Stimulated activated naive CD8-positive, alpha-beta T cell treated with anti-CD3 and anti-CD28 coated beads, Interleukin-15, Interleukin-2, amounts not matched to agents 100 ng/mL and 50 ng/mL, for 24 hours (primary cell): ENCODE measurements around the gene OVOL1.

ENCODE experiments used
- H3K27ac Mint-ChIP-seq: one replicate; pipeline ENCODE4 v1.8.0; 2021; ENCODE audit warnings: mild to moderate bottlenecking, mixed read lengths
- H3K27me3 Mint-ChIP-seq: one replicate; pipeline ENCODE4 v1.8.0; 2021; ENCODE audit warnings: mixed read lengths
- H3K36me3 Mint-ChIP-seq: one replicate; pipeline ENCODE4 v1.8.0; 2021; ENCODE audit warnings: low read depth, mixed read lengths
- H3K4me1 Mint-ChIP-seq: one replicate; pipeline ENCODE4 v1.8.0; 2021; ENCODE audit warnings: low read depth, mixed read lengths
- H3K4me3 Mint-ChIP-seq: one replicate; pipeline ENCODE4 v1.8.0; 2021; ENCODE audit warnings: mild to moderate bottlenecking, mixed read lengths
- H3K9me3 Mint-ChIP-seq: one replicate; pipeline ENCODE4 v1.8.0; 2021; ENCODE audit warnings: mixed read lengths

OVOL1 gene

DNA sequence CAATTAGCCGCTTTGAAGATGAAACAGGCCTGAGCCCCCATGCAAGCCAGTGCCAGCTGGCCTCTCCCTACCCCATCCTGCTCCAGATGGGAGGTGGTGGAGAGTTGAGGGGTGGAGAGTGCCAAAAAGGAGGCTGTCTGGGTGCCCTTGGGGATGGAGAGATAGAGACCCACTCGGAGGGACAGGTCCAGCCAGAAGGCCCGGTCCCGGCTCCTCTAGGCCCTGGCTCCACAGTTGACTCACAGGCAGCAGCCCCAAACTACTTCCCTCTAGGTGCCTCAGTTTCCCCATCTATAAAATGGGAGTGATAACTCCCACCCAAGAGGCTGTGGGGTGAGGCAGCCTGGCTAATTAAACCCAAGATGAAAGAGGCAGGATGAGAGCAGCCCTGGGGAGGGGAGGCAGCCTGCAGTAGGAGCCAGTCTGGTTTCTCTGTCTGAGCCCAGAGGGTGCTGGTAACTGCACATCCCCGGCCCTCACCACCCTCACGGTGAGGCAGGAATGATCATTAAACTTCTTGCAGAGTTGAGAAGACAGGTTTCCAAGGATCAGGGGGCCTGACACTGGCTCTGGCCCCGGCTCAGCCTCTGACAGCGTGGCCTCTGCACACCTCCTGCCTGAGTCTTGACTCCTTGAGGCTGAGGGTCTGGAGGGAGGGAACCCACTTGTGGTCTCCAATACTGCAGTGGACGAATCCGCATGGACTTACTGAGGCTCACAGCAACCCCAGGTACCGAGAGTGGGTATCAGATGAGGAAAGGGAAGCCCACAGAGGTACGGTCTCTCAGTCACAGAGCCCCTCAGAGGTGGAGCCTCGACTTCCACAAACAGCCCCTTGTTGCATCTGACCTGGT lies 4.7 kb upstream of the OVOL1 start:
- no peak overlapping the region for H3K27ac Mint-ChIP-seq
- H3K4me3 Mint-ChIP-seq, result no peak overlapping the region
- peaks cover 25% of the 10 kb centered on the region for H3K4me1 Mint-ChIP-seq

DNA sequence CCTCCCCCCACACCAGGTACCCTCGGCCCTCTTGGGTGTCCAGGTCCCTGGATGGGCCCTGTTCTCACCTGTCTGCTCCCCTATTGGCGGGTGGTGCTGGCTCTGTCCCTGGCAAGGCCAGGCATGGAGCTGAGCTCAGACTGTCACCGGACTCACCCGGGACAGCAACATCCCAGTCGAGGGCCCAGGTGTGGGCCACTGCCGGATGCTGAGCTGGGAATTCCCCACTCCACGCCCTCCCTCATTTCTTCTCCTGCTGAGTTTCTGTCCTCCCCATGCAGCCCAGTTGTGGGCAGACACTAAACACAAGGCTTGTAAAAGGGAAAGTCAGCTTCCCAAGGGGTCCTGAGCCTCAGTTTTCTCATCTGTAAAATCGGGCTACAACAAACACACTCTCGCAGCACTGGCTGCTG lies 4.0 kb upstream of the OVOL1 start:
- Mint-ChIP-seq H3K27ac (peak overlapping the region; percentile 22), H3K27me3 (peaks cover 29% of the 10 kb centered on the region), H3K9me3 (no peaks in the 10 kb centered on the region), H3K4me1 (peaks cover 23% of the 10 kb centered on the region), H3K36me3 (no peaks in the 10 kb centered on the region), H3K4me3 (no peak overlapping the region)

More for the DNA sequence above, 4.7 kb upstream of the OVOL1 start:
- Mint-ChIP-seq H3K36me3 (peaks cover 4% of the 10 kb centered on the region), H3K9me3 (no peaks in the 10 kb centered on the region), H3K27me3 (peaks cover 28% of the 10 kb centered on the region)

DNA sequence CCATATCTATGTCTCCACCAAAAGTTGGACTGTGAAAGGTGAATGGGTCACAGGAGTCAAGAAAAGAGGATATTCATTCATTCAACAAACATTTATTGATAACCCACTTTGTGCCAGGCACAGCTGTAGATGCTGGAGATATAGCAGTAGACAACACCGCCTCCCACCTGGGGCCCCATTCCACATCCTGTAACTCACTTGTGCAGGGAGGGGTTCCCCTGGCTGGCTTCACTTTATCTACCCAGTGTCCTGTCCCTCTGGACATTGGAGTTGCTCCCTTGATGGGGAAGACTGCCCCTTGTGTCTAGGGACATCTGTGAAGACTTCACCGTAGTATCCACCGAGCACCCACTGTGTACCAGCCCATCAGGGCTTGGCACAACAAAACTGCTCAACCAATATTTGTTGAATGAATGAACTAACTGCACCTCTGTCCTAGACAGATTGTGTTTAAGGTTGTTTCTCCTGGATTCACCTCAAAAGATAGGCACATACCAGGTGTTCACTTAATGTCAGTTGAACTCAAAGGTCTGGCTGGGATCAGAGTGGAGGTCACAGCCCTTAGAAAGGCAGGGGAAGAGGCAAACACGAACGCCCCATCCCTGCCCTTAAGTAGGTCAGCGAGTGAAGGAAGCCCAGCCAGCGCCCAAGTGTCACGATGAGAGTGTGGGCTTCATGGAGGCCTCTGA lies 1.4 kb upstream of the OVOL1 start:
- Mint-ChIP-seq H3K9me3 (no peaks in the 10 kb centered on the region), H3K4me3 (peak overlapping the region; percentile 30), H3K27ac (no peak overlapping the region), H3K27me3 (peaks cover 50% of the 10 kb centered on the region), H3K36me3 (no peaks in the 10 kb centered on the region), H3K4me1 (peaks cover 30% of the 10 kb centered on the region)

DNA sequence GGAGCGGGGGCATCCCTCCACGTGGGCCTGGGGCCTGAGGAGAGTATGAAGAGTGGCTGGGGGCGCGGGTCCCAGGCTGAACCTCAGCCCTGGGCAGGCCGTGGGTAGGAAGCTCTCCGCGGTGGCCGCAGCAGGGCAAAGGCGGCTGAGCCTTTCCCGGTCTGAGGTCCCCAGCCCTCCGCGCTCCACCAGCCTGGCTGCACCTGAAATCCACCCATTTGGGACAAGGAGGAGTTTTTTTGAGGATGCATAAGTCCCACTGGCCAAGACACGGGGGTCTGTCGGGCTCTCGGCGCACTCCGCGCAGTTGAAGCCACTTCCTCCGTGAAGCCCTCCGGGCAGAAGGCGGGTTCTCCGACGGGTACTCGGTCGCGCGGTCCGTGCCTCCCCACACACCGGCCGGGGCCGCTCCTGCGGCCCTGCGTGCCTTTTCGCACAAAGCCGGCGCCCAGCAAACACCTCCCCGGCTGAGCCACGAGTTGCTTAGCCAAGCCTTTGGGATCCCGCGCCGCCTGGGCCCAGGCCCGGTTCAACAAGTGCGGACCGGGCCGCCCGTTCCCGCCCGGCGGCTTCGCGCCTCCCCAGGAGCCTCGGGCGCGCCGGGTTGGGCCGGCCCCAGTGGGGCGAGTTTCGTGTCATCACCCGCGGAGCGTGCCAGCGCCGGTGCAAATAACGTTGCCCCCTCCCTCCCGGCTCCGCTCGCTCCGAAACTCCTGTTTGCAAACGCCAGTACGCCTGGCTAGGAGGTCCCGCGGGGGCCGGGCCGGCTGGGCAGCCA lies 666 bp upstream of the OVOL1 start:
- Mint-ChIP-seq H3K36me3 (no peaks in the 10 kb centered on the region), H3K4me3 (no peak overlapping the region), H3K27ac (no peak overlapping the region), H3K4me1 (peaks cover 31% of the 10 kb centered on the region), H3K27me3 (peaks cover 54% of the 10 kb centered on the region), H3K9me3 (no peaks in the 10 kb centered on the region)

DNA sequence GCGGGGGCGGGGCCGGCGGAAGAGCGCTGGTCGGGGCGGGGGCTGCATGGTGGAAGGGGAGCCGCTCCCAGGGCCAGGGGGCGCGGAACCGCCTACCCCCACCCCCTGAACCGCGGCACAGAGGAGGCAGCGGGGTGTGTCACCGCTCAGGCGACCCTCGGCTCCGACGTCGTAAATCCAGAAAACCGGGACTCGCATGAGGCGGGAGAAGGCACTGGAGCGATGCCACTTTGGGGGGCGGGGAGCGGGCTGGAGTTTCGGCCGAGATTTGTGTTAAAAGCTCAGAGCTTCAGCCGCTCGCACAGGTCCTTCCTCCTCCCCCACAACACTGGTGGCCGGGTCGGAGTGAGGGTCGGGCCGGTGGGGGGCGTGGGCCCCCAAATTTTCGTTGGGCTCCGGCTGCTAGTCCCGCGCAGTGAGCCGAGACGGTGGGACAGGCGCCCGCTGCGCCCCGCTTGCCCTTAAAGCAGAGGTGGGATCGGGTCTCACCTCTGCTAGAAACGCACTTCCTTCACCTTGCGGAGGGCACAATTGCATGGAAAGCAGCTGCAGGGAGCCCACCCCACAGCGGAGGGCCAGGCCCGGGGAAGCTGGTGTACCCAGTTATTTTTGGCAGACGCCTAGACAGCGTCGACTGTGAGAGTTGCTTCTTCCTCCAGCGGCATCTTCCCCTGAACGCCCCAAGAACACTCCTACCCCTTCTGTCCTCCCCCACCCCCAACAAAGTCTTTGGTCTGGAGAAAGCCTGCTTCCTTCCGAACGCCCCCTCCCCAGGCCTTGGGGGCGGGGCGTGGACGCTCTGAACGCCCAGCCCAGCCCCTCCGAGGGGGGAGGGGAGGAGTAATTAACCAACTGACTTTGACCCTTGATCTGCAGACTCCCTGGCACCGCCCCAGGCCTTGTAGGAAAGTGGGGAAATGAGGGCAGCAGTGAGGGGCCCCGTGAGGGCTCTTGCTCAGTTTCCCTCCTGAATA lies 1.1 kb downstream of the OVOL1 start:
- no peak overlapping the region for H3K27ac Mint-ChIP-seq

DNA sequence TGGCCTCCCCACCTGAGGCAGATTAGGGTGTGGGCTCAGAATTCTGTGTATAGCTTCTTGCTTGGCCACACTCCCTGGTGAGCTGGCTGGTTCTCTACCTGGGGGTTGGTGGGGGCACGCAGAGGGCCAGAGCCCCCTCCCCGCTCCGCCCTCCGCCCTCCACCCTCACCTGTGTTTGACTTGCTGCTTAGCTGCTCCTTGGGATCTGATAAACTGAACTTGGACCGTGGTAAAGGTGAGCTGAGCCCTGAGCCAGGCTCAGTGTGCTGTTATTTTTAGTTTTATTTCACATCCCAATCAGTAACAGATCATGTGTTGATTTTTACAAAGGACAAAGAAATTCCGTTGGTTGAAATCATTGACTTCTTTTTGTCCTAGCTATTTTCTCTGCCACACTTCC lies 2.0 kb downstream of the OVOL1 start:
- Mint-ChIP-seq H3K4me1 (peaks cover 36% of the 10 kb centered on the region), H3K9me3 (no peaks in the 10 kb centered on the region), H3K27ac (no peak overlapping the region), H3K36me3 (no peaks in the 10 kb centered on the region), H3K27me3 (peaks cover 46% of the 10 kb centered on the region), H3K4me3 (no peak overlapping the region)

More for the DNA sequence above, 1.1 kb downstream of the OVOL1 start:
- H3K36me3 Mint-ChIP-seq, result no peaks in the 10 kb centered on the region
- H3K4me3 Mint-ChIP-seq, result peak overlapping the region; percentile 70
- peaks cover 39% of the 10 kb centered on the region for H3K4me1 Mint-ChIP-seq
- H3K27me3 Mint-ChIP-seq, result peaks cover 52% of the 10 kb centered on the region
- H3K9me3 Mint-ChIP-seq, result no peaks in the 10 kb centered on the region

DNA sequence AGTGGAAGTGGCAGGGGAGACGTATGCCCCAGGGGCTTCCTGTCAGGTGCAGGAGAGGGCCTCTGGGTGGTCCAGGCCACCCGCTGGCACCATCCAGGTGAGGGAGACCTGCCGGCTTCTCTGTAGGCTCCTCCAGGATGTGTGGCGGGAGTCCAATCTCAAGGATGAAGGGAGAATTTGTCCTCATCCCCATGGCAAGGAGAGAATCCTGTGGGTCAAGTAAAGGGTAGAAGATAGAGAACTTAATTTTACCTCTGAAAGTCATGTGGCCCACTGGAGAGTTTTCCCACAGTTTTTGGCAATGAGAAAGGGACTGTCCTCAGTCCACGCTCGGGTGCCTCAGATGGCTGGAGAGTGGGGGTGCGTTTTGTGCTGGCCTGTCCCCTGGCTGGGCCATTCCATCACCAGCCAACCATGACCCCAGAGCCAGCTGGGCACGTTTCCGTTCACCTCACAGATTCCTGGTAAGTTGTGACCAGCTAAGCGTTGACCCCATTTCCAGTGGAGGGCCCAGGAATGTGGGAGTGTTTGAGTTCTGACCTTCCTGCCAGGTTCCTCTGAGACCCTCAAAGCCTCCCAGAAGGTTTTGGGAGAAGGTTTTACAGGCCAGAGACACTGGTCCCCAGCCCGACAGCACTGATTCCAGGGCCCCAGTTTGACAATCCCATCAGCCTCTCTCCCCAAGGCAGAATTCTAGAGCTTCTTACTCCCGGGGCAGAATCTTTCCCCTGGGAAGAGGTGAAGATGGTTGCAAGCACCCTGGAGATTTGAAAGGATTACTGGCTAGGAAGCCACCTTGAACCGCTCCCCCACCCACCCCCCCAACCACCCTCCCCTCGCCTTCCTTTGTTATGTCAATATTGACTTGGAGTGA lies 2.6 kb downstream of the OVOL1 start:
- no peak overlapping the region for H3K27ac Mint-ChIP-seq
- peaks cover 36% of the 10 kb centered on the region for H3K4me1 Mint-ChIP-seq
- peaks cover 41% of the 10 kb centered on the region for H3K27me3 Mint-ChIP-seq
- no peak overlapping the region for H3K4me3 Mint-ChIP-seq
- H3K36me3 Mint-ChIP-seq, result no peaks in the 10 kb centered on the region
- H3K9me3 Mint-ChIP-seq, result no peaks in the 10 kb centered on the region

DNA sequence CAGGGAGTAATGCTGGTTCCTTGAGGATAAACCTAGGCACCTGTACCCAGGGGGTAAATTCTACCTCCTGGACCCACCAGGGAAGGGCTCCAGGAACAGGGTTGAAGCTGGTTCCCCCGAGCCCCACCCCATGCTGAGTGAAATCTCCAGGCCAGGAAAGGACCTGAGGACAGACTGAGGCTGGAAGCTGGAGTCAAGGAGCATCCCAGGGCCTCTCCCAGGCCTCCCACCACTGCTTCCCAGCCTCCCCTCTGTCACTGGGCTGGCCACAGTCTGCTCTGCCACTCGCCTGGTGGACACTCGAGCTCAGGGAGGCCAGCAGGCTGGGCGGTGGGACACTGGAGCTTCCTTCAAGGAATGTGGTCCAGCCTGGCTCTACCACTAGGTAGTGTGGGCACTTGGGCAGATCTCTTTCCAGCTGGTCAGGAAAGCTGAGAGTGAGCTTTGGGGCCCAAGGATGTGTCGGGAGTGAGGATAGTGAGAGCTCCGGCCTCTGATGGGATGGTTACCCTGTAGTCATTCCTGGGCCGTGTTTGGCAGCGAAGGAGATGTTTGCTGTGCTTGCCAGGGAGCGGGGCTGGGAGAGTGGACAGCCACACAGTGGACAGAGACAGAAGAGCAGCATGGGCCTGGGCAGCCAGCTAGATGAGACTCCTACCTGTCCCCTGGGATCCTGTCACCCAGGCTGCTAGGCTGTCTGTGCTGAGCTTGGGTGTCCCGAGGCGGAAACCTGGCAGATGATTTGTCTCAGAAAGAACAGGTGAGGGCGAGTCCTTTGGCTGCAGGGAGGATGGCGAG lies 3.4 kb downstream of the OVOL1 start:
- Mint-ChIP-seq H3K4me1 (peaks cover 32% of the 10 kb centered on the region), H3K4me3 (no peak overlapping the region), H3K36me3 (no peaks in the 10 kb centered on the region), H3K27me3 (peaks cover 36% of the 10 kb centered on the region), H3K27ac (no peak overlapping the region), H3K9me3 (no peaks in the 10 kb centered on the region)

DNA sequence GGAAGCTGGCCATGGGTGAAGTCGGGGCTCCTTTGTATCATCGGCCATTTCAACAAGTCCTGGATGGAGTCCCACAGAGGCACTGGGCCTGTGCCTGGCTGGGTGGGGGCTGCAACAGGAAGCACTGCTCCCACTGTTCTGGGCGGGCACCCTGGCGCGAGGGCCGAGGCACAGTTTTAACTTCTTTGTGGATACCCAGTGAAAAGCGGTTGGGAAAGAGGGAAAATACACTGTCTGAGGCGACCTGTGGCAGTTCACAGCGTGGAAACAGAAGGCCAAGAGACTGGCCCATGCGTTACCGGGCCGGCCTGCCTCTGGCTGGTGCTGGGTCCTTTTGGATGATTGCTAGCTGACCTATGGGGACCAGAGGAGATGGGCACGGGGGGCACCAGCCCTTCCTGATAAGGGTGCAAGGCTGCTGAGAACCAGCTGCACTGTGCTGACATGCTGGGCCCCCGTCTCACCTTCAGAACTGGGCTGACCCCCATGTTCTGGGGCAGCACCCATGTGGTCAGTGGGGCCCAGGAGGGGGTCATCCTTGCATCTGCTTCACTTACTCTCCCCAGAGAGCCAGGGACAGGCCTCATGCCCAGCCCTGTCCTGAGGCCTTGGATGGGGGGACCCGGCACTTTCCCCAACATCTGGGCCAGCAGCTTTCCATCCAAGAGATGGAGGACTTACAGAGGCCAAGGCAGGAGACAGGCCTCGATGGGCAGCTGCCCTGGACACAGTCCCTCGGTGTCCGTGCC lies 4.2 kb downstream of the OVOL1 start:
- H3K4me1 Mint-ChIP-seq, result peaks cover 24% of the 10 kb centered on the region
- no peak overlapping the region for H3K27ac Mint-ChIP-seq
- no peak overlapping the region for H3K4me3 Mint-ChIP-seq
- no peaks in the 10 kb centered on the region for H3K36me3 Mint-ChIP-seq
- H3K9me3 Mint-ChIP-seq, result no peaks in the 10 kb centered on the region
- peaks cover 28% of the 10 kb centered on the region for H3K27me3 Mint-ChIP-seq

DNA sequence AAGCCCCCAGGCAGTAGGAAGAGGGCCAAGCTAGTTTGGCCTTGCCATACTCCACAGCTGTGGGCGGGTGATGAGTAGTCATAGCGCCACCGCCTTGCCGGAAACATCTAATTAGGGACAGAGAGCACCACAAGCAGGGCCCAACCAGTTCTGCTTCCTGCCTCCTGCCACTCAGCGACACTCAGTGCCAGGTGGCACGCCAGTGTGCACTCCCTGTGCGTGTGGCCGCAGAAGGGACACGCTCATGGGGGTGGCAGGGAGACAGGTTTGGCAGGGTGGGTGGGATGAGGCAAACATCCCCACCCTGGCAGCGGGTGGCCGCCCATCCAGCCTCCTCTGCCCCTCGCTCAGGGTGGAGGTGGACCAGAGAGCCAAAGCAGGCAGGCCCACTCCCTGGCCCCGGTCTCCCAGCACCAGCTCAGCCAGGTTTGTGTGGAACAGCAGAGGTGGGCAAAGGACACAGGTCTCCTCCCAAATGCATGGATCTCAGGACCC lies 4.9 kb downstream of the OVOL1 start:
- no peaks in the 10 kb centered on the region for H3K36me3 Mint-ChIP-seq
- no peaks in the 10 kb centered on the region for H3K9me3 Mint-ChIP-seq
- H3K4me1 Mint-ChIP-seq, result peaks cover 24% of the 10 kb centered on the region
- H3K27ac Mint-ChIP-seq, result peak overlapping the region; percentile 76
- peaks cover 28% of the 10 kb centered on the region for H3K27me3 Mint-ChIP-seq
- no peak overlapping the region for H3K4me3 Mint-ChIP-seq

DNA sequence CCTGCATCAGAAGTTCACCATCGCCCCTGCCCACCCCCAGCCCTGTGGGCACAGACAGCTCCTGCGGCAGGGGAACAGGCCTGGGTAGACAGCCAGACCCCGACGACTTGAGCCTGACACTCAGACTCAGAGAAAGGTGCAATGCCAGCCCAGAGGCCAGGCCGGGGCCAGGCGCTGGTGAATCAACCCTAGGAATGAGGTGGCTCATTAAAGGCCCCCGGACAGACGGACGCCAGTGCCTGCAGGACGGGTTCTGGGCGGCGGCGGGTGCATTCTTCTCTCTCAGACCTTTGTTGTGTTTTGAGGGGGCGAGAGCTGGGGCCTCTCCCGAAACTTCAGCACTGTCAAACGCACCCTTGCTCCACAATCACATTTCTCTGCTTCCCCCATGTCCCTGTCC lies 5.6 kb downstream of the OVOL1 start:
- Mint-ChIP-seq H3K27ac (peak overlapping the region; percentile 76), H3K4me3 (no peak overlapping the region), H3K36me3 (no peaks in the 10 kb centered on the region), H3K4me1 (peaks cover 21% of the 10 kb centered on the region), H3K27me3 (peaks cover 25% of the 10 kb centered on the region), H3K9me3 (no peaks in the 10 kb centered on the region)

DNA sequence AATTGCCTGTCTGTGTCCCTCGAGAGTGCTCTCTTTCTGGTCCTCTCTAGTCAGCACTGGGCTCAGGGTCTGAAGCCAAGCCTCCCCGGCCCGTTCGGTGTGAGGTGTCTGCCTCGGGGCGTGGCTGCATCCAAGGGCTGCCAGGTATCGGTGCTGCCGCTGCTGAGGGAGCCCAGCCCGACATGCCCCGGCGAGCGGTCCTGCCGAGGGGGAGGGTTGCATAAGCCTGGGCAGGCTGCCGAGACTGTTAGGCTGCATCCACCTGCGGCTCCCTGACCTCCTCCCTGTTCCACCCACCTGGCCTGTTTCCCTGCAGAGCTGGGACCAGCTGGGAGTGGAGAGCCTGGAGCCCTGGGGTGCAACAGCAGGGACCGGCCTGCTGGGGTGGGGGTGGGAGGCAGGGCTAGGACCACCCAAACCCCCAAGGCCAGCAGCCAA lies 6.3 kb downstream of the OVOL1 start:
- Mint-ChIP-seq H3K27me3 (peaks cover 22% of the 10 kb centered on the region), H3K4me3 (no peak overlapping the region), H3K4me1 (peaks cover 18% of the 10 kb centered on the region), H3K36me3 (no peaks in the 10 kb centered on the region), H3K9me3 (no peaks in the 10 kb centered on the region), H3K27ac (no peak overlapping the region)
